ENCODE data around the gene OR2AG1. TPM values are rescaled to one million over a fixed set of nuclear protein-coding genes. Genes with fewer than 3 reads are reported as not detected.

The OR2AG1 gene
- total RNA-seq, 4 donors from 2014 or later = not detected

GRCh38 chr11:6833356-6833755 lies 50.5 kb downstream of the OR2AG1 start:
- intact Hi-C loops (cut with DNase I) = no loop called here
- TF ChIP-seq CTCF (IDR thresholded peaks at IDR 0.05) = no peak
- no peak for TF ChIP-seq POLR2A (IDR thresholded peaks at IDR 0.05)
- H3K27ac ChIP-seq = no peak overlapping the region
- no peaks in the 10 kb centered on the region for H3K9me3 ChIP-seq
- DNase-seq = no peak
- no peaks in the 10 kb centered on the region for H3K4me1 ChIP-seq
- no peak overlapping the region for H3K4me3 ChIP-seq
- H3K27me3 ChIP-seq = no peaks in the 10 kb centered on the region
- no peaks in the 10 kb centered on the region for H3K36me3 ChIP-seq
- WGBS, 2 donors = 73% methylated on average over 6 of the region's 6 CpGs

- intact Hi-C loops (cut with DNase I) = no loop called here
- Histone ChIP-seq H3K9me3 (no peaks in the 10 kb centered on the region), H3K4me1 (no peaks in the 10 kb centered on the region), H3K4me3 (no peak overlapping the region), H3K27me3 (no peaks in the 10 kb centered on the region), H3K36me3 (no peaks in the 10 kb centered on the region), H3K27ac (no peak overlapping the region)
- TF ChIP-seq POLR2A (IDR thresholded peaks at IDR 0.05) (no peak), CTCF (IDR thresholded peaks at IDR 0.05) (no peak)
- 50 to 79% methylated on average over 1 of the region's 1 CpG for WGBS, 2 donors
- no peak for DNase-seq
Measured at GRCh38 chr11:6834021-6834420, 51.2 kb downstream of the OR2AG1 start.

Other genes with a start within 250 kb of the OR2AG1 start
- gene RRP8, start 179.4 kb upstream of the OR2AG1 start, total RNA-seq = 10 to 100 TPM; 10.9 to 23.5 (median 15.7) TPM
- 100 to 1,000 TPM in 1 of 4 donors, 10 to 100 TPM in 3; 34.5 to 128 (median 49.5) TPM for gene ILK, start 179.2 kb upstream of the OR2AG1 start, total RNA-seq
- gene TAF10, start 170.8 kb upstream of the OR2AG1 start, total RNA-seq = 10 to 100 TPM; 31.9 to 69.2 (median 48.6) TPM
- gene TPP1, start 163.6 kb upstream of the OR2AG1 start, total RNA-seq = 10 to 100 TPM; 15.4 to 34.9 (median 27.8) TPM
- gene DCHS1, start 127.2 kb upstream of the OR2AG1 start, total RNA-seq = 1 to 10 TPM; 1.1 to 9.9 (median 2.3) TPM
- 10 to 100 TPM; 18.9 to 31.8 (median 26.1) TPM for gene MRPL17, start 99.7 kb upstream of the OR2AG1 start, total RNA-seq
- under 1 TPM in 3 of 4 donors, not detected in 1; 0.08 to 0.76 (median 0.13) TPM for gene OR2AG2, start 11.0 kb upstream of the OR2AG1 start, total RNA-seq
- under 1 TPM in 3 of 4 donors, not detected in 1; 0.19 to 0.79 (median 0.38) TPM for gene OR6A2, start 16.7 kb downstream of the OR2AG1 start, total RNA-seq
- not detected for gene OR10A5, start 62.7 kb downstream of the OR2AG1 start, total RNA-seq
- not detected for gene OR10A2, start 80.0 kb downstream of the OR2AG1 start, total RNA-seq
- not detected for gene OR10A4, start 93.6 kb downstream of the OR2AG1 start, total RNA-seq
- gene OR2D2, start 109.5 kb downstream of the OR2AG1 start, total RNA-seq = under 1 TPM in 1 of 4 donors, not detected in 3; 0.40 TPM
- gene OR2D3, start 138.0 kb downstream of the OR2AG1 start, total RNA-seq = not detected
- gene ZNF215, start 143.4 kb downstream of the OR2AG1 start, total RNA-seq = 1 to 10 TPM in 3 of 4 donors, under 1 TPM in 1; 0.91 to 3.2 (median 2.0) TPM
- 1 to 10 TPM in 2 of 4 donors, under 1 TPM in 2; 0.40 to 2.1 (median 1.0) TPM for gene ZNF214, start 237.3 kb downstream of the OR2AG1 start, total RNA-seq
- under 1 TPM in 1 of 4 donors, not detected in 3; 0.09 TPM for gene NLRP14, start 237.5 kb downstream of the OR2AG1 start, total RNA-seq